ENCODE data around the gene ACACB.

The ACACB gene

GRCh38 chr12:109197327-109197726 is 80.9 kb downstream of the ACACB start:
- in situ Hi-C loops (cut with MboI; ENCODE audit: low pct_unique_long_range_greater_than_20kb, low sequenced_read_pairs), result no loop called here
- DNase-seq, result no peak

- no peak for DNase-seq
- in situ Hi-C loops (cut with MboI; ENCODE audit: low pct_unique_long_range_greater_than_20kb, low sequenced_read_pairs), result no loop called here
Measured at GRCh38 chr12:109199324-109199723, 82.9 kb downstream of the ACACB start.

GRCh38 chr12:109200825-109201495 is 84.6 kb downstream of the ACACB start:
- in situ Hi-C loops (cut with MboI; ENCODE audit: low pct_unique_long_range_greater_than_20kb, low sequenced_read_pairs), result no loop called here
- no peak for DNase-seq

GRCh38 chr12:109201496-109201885 is 85.1 kb downstream of the ACACB start:
- in situ Hi-C loops (cut with MboI; ENCODE audit: low pct_unique_long_range_greater_than_20kb, low sequenced_read_pairs), result no loop called here
- DNase-seq, result no peak

GRCh38 chr12:109202770-109203169 is 86.4 kb downstream of the ACACB start:
- in situ Hi-C loops (cut with MboI; ENCODE audit: low pct_unique_long_range_greater_than_20kb, low sequenced_read_pairs), result no loop called here
- DNase-seq, result no peak

- in situ Hi-C loops (cut with MboI; ENCODE audit: low pct_unique_long_range_greater_than_20kb, low sequenced_read_pairs), result no loop called here
Measured at GRCh38 chr12:109203480-109203879, 87.1 kb downstream of the ACACB start.

GRCh38 chr12:109209082-109209481 is 92.7 kb downstream of the ACACB start:
- in situ Hi-C loops (cut with MboI; ENCODE audit: low pct_unique_long_range_greater_than_20kb, low sequenced_read_pairs), result no loop called here
- no peak for DNase-seq

More at GRCh38 chr12:109203480-109203879, 87.1 kb downstream of the ACACB start:
- no peak for DNase-seq

GRCh38 chr12:109212460-109213115 is 96.2 kb downstream of the ACACB start:
- no peak for DNase-seq
- in situ Hi-C loops (cut with MboI; ENCODE audit: low pct_unique_long_range_greater_than_20kb, low sequenced_read_pairs), result no loop called here

GRCh38 chr12:109214131-109214530 is 97.7 kb downstream of the ACACB start:
- in situ Hi-C loops (cut with MboI; ENCODE audit: low pct_unique_long_range_greater_than_20kb, low sequenced_read_pairs), result no loop called here
- no peak for DNase-seq

- no peak for DNase-seq
- in situ Hi-C loops (cut with MboI; ENCODE audit: low pct_unique_long_range_greater_than_20kb, low sequenced_read_pairs), result no loop called here
Measured at GRCh38 chr12:109218996-109219395, 102.6 kb downstream of the ACACB start.

GRCh38 chr12:109219938-109220337 is 103.6 kb downstream of the ACACB start:
- in situ Hi-C loops (cut with MboI; ENCODE audit: low pct_unique_long_range_greater_than_20kb, low sequenced_read_pairs), result no loop called here
- DNase-seq, result no peak

GRCh38 chr12:109221277-109221931 is 105.0 kb downstream of the ACACB start:
- no peak for DNase-seq
- in situ Hi-C loops (cut with MboI; ENCODE audit: low pct_unique_long_range_greater_than_20kb, low sequenced_read_pairs), result no loop called here

GRCh38 chr12:109222062-109222461 is 105.7 kb downstream of the ACACB start:
- in situ Hi-C loops (cut with MboI; ENCODE audit: low pct_unique_long_range_greater_than_20kb, low sequenced_read_pairs), result no loop called here
- DNase-seq, result no peak

- no peak for DNase-seq
- in situ Hi-C loops (cut with MboI; ENCODE audit: low pct_unique_long_range_greater_than_20kb, low sequenced_read_pairs), result no loop called here
Measured at GRCh38 chr12:109222496-109222895, 106.1 kb downstream of the ACACB start.

GRCh38 chr12:109223211-109223610 is 106.8 kb downstream of the ACACB start:
- in situ Hi-C loops (cut with MboI; ENCODE audit: low pct_unique_long_range_greater_than_20kb, low sequenced_read_pairs), result no loop called here
- no peak for DNase-seq

GRCh38 chr12:109223868-109224267 is 107.5 kb downstream of the ACACB start:
- no peak for DNase-seq
- in situ Hi-C loops (cut with MboI; ENCODE audit: low pct_unique_long_range_greater_than_20kb, low sequenced_read_pairs), result no loop called here

- in situ Hi-C loops (cut with MboI; ENCODE audit: low pct_unique_long_range_greater_than_20kb, low sequenced_read_pairs), result no loop called here
- DNase-seq, result no peak
Measured at GRCh38 chr12:109228664-109229063, 112.3 kb downstream of the ACACB start.

- no peak for DNase-seq
- in situ Hi-C loops (cut with MboI; ENCODE audit: low pct_unique_long_range_greater_than_20kb, low sequenced_read_pairs), result no loop called here
Measured at GRCh38 chr12:109230193-109230592, 113.8 kb downstream of the ACACB start.

- in situ Hi-C loops (cut with MboI; ENCODE audit: low pct_unique_long_range_greater_than_20kb, low sequenced_read_pairs), result no loop called here
Measured at GRCh38 chr12:109232731-109233130, 116.3 kb downstream of the ACACB start.

GRCh38 chr12:109234012-109234411 is 117.6 kb downstream of the ACACB start:
- in situ Hi-C loops (cut with MboI; ENCODE audit: low pct_unique_long_range_greater_than_20kb, low sequenced_read_pairs), result no loop called here
- no peak for DNase-seq

More at GRCh38 chr12:109232731-109233130, 116.3 kb downstream of the ACACB start:
- no peak for DNase-seq

Data from KBM-7 (cell line).